Renal cortical epithelial cell (primary cell): Measurements from ENCODE around the gene RPTOR. TPM values are rescaled to one million over a fixed set of nuclear protein-coding genes. Genes with fewer than 3 reads are reported as not detected.

Experiments
- DNase-seq: peaks from one replicate; pipeline ENCODE4 v3.0.0-alpha.2; 2011; ENCODE audit warnings: low read depth
- total RNA-seq: library from RNA; depleted of rRNA; stranded (reverse); fragments of >200 nt; gene quantifications from 2 replicates; pipeline ENCODE4 v1.2.3, GENCODE V29; 2014

The RPTOR gene
- total RNA-seq, 1 donor from 2014 or later, result 35.5 TPM

- no peak for DNase-seq
Measured at GRCh38 chr17:80780381-80781198, 236.0 kb downstream of the RPTOR start.

- DNase-seq, result no peak
Measured at GRCh38 chr17:80781211-80781610, 236.6 kb downstream of the RPTOR start.

GRCh38 chr17:80781807-80782277 lies 237.2 kb downstream of the RPTOR start:
- DNase-seq, result no peak

GRCh38 chr17:80782536-80783427 lies 238.1 kb downstream of the RPTOR start:
- DNase-seq, result peak; percentile 50

- DNase-seq, result no peak
Measured at GRCh38 chr17:80783486-80783885, 238.8 kb downstream of the RPTOR start.

- DNase-seq, result no peak
Measured at GRCh38 chr17:80783971-80784370, 239.3 kb downstream of the RPTOR start.

GRCh38 chr17:80785477-80786178 lies 241.0 kb downstream of the RPTOR start:
- peak; percentile 34 for DNase-seq

- no peak for DNase-seq
Measured at GRCh38 chr17:80786470-80786869, 241.8 kb downstream of the RPTOR start.

- DNase-seq, result no peak
Measured at GRCh38 chr17:80786887-80787286, 242.2 kb downstream of the RPTOR start.

GRCh38 chr17:80787881-80788280 lies 243.2 kb downstream of the RPTOR start:
- DNase-seq, result no peak

GRCh38 chr17:80789356-80789902 lies 244.8 kb downstream of the RPTOR start:
- DNase-seq, result peak; percentile 88

- DNase-seq, result peak; percentile 9
Measured at GRCh38 chr17:80790021-80790765, 245.6 kb downstream of the RPTOR start.

- no peak for DNase-seq
Measured at GRCh38 chr17:80790981-80791742, 246.5 kb downstream of the RPTOR start.

GRCh38 chr17:80791758-80792284 lies 247.2 kb downstream of the RPTOR start:
- peak; percentile 92 for DNase-seq

- DNase-seq, result no peak
Measured at GRCh38 chr17:80792373-80792781, 247.7 kb downstream of the RPTOR start.

- no peak for DNase-seq
Measured at GRCh38 chr17:80793421-80793820, 248.8 kb downstream of the RPTOR start.

- no peak for DNase-seq
Measured at GRCh38 chr17:80793851-80794267, 249.2 kb downstream of the RPTOR start.

GRCh38 chr17:80794281-80795089 lies 249.8 kb downstream of the RPTOR start:
- DNase-seq, result no peak

- DNase-seq, result no peak
Measured at GRCh38 chr17:80795090-80795580, 250.5 kb downstream of the RPTOR start.
